Measurements from ENCODE around the gene PTPRE. TPM values are rescaled to one million over a fixed set of nuclear protein-coding genes. Genes with fewer than 3 reads are reported as not detected.

PTPRE gene
- total RNA-seq, 1 experiment from 2014 or later, result 0.70 TPM

DNA sequence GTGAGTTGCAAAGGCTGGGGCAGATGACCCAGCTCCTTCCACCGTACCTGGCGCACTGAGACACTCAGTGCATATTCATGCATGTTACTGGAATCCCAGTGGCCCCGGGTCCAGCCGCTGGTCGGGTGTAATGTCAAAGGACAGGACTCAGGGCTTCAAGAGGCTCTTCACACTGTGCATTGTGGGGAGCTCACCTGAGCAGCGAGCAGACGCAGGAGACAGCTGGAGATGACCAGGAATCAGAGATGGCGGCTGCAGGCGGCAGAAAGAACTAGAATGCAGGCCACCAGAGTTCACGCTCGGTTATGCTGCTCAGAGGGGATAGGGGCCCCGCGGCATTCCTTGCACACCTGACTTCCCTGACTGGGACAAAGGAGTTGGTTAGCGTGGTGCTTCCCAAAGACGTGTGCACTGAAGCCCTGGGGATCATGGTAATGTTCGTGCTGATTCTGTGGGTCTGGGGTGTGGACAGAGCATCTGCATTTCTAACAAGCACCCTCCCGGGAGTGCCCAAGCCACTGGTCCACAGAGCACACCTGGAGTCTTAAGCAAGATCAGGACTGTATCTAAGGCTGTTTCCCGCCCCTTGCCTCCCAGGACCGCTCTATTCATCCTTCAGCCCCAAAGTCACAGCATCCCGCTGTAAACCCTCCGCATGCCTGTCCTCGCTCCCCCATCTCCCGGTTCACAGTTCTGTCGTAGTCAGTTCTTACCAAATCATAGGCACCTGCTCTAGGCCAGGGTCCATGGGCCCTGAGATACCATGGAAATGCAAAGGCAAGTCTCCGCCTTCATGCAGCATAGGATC is 148.4 kb downstream of the PTPRE start:
- no peaks in the 10 kb centered on the region for H3K79me2 ChIP-seq (ENCODE audit: insufficient read depth, low read length)
- H3K9me3 ChIP-seq (ENCODE audit: control insufficient read depth, low read depth, low read length), result no peaks in the 10 kb centered on the region
- no peak overlapping the region for H3K9ac ChIP-seq (ENCODE audit: extremely low read depth, insufficient read length, low read length)
- H2BK12ac ChIP-seq (ENCODE audit: insufficient read length, low read depth, low read length), result no peak overlapping the region
- no peak for TF ChIP-seq CTCF (conservative IDR thresholded peaks at IDR 0.05)
- H2AFZ ChIP-seq (ENCODE audit: low read length), result no peak overlapping the region
- H3K23ac ChIP-seq (ENCODE audit: insufficient read length, low read depth, low read length), result no peak overlapping the region
- H3K27ac ChIP-seq (ENCODE audit: insufficient read length, low read depth, low read length), result no peak overlapping the region
- no peak overlapping the region for H3K4ac ChIP-seq (ENCODE audit: low read depth, low read length)
- no peak for DNase-seq
- H3K27me3 Mint-ChIP-seq (ENCODE audit: low read depth), result no peaks in the 10 kb centered on the region
- H4K91ac ChIP-seq (ENCODE audit: insufficient read length, low read depth, low read length), result no peak overlapping the region
- H3K18ac ChIP-seq (ENCODE audit: insufficient read length, low read depth, low read length), result no peak overlapping the region
- no peaks in the 10 kb centered on the region for H3K4me1 ChIP-seq (ENCODE audit: insufficient read depth, low read length)
- no peaks in the 10 kb centered on the region for H3K23me2 ChIP-seq (ENCODE audit: insufficient read length, low read depth, low read length, poor library complexity, severe bottlenecking)
- H4K5ac ChIP-seq (ENCODE audit: insufficient read length, low read depth, low read length), result no peak overlapping the region
- H3K14ac ChIP-seq (ENCODE audit: insufficient read depth, low read length), result no peak overlapping the region; the same call in 1 of the 2 replicates
- H3K56ac ChIP-seq (ENCODE audit: insufficient read length, low read depth, low read length), result no peak overlapping the region
- no peaks in the 10 kb centered on the region for H3K27me3 ChIP-seq (ENCODE audit: insufficient read depth, low read length)
- no peaks in the 10 kb centered on the region for H3K9me3 Mint-ChIP-seq
- H3K4me3 Mint-ChIP-seq, result no peak overlapping the region
- H2BK5ac ChIP-seq (ENCODE audit: insufficient read length, low read length), result no peak overlapping the region
- no peak overlapping the region for H2AK5ac ChIP-seq (ENCODE audit: insufficient read length, low read length)
- H3T11ph ChIP-seq (ENCODE audit: low read length), result no peak overlapping the region
- peaks cover 2 to 3% of the 10 kb centered on the region in 2 experiments; a peak in 1 of 4 replicates for H3K4me1 Mint-ChIP-seq
- peak overlapping the region in 1 of 3 experiments; percentile 71; a peak in 2 of 7 replicates for H3K27ac Mint-ChIP-seq
- no peak overlapping the region for H2BK20ac ChIP-seq (ENCODE audit: low read depth, low read length, poor library complexity, severe bottlenecking)
- no peaks in the 10 kb centered on the region for H4K20me1 ChIP-seq (ENCODE audit: control insufficient read depth, insufficient read depth, insufficient read length)
- H4K8ac ChIP-seq (replicated peaks; ENCODE audit: insufficient read length, low read depth, low read length), result no peak overlapping the region
- no peak overlapping the region for H3K4me2 ChIP-seq (ENCODE audit: insufficient read depth, insufficient read length, low read length)
- no peaks in the 10 kb centered on the region; a peak in 1 of 7 replicates for H3K36me3 Mint-ChIP-seq (ENCODE audit: insufficient read depth in 1 of 3, low read depth in 3 of 3)
- no peaks in the 10 kb centered on the region for H3K79me1 ChIP-seq (ENCODE audit: insufficient read depth, low read depth, low read length, poor library complexity, severe bottlenecking)
- WGBS (ENCODE audit: extremely low coverage, insufficient read length, low lambda C conversion rate), result no CpG with 5 or more reads among the region's 25 CpGs
- no peak overlapping the region for H2BK120ac ChIP-seq (ENCODE audit: low read depth, low read length, poor library complexity, severe bottlenecking)
- H2BK15ac ChIP-seq (ENCODE audit: low read depth, low read length), result no peak overlapping the region

All from H9 (cell line).